Panc1 (cell line): Measurements from ENCODE around the gene LIPC.

Experiments used
- CTCF ChIP-seq: fragments of 450-650 bp; IDR thresholded peaks from 2 replicates; pipeline ENCODE4 v1.5.1; 2017; ENCODE audit warnings: mild to moderate bottlenecking
- POLR2AphosphoS5 ChIP-seq: IDR thresholded peaks from 2 replicates; pipeline ENCODE4 v1.6.1; 2012; ENCODE audit warnings: mild to moderate bottlenecking, low read depth, low read length, moderate library complexity
- REST ChIP-seq, 2 experiments: IDR thresholded peaks; 2 replicates each; pipeline ENCODE4 v1.6.1; 2011 to 2012; ENCODE audit warnings: low read depth in 2 of 2, control low read depth in 1 of 2, low read length in 1 of 2, mild to moderate bottlenecking in 1 of 2, moderate library complexity in 1 of 2; ENCODE audit not compliant: insufficient read depth in 1 of 2
- SIN3A ChIP-seq: IDR thresholded peaks from 2 replicates; pipeline ENCODE4 v1.6.1; 2012; ENCODE audit warnings: low read depth, mild to moderate bottlenecking, low read length, moderate library complexity, borderline replicate concordance; ENCODE audit not compliant: insufficient read depth
- TCF7L2 ChIP-seq: IDR thresholded peaks from 2 replicates; pipeline ENCODE4 v1.6.1; 2011; ENCODE audit warnings: mild to moderate bottlenecking, low read depth, low read length, inconsistent platforms

- TF ChIP-seq POLR2AphosphoS5 = no peak
- no peak for TF ChIP-seq CTCF
- TF ChIP-seq SIN3A = no peak
- TF ChIP-seq REST (IDR thresholded peaks at IDR 0.05; ENCODE audit: insufficient read depth in 1 of 2, low read depth in 2 of 2, low read length in 1 of 2) = no peak
- TF ChIP-seq TCF7L2 = no peak
These were observed 32.2 kb downstream of the LIPC start for GRCh38 chr15:58463815-58464650.
